T-helper 22 cell (primary cell): ENCODE results near the gene RELCH.

Experiments used
- DNase-seq: peaks from one replicate; pipeline ENCODE4 v3.0.0-alpha.2; 2020; ENCODE audit warnings: low read depth

Gene RELCH

GRCh38 chr18:62187543-62188510 is 772 bp downstream of the RELCH start:
- no peak for DNase-seq

- DNase-seq, result no peak
Measured at GRCh38 chr18:62189208-62189607, 2.2 kb downstream of the RELCH start.

DNA sequence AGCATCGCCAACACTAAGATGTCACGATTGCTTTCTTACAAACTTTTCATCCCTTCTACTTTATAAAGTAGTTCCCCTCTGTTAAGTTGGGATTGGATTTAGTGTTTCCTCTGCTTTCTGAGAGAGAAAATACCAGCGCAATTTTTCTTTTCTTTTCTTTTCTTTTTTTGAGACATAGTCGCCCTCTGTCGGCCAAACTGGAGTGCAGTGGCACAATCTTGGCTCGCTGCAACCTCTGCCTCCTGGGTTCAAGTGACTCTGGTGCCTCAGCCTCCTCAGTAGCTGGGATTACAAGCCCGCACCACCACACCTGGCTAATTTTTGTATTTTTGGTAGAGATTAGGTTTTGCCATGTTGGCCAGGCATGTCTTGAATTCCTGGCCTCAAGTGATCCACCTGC is 9.0 kb downstream of the RELCH start:
- DNase-seq, result no peak

- DNase-seq, result no peak
Measured at GRCh38 chr18:62196980-62197379, 9.9 kb downstream of the RELCH start.

DNA sequence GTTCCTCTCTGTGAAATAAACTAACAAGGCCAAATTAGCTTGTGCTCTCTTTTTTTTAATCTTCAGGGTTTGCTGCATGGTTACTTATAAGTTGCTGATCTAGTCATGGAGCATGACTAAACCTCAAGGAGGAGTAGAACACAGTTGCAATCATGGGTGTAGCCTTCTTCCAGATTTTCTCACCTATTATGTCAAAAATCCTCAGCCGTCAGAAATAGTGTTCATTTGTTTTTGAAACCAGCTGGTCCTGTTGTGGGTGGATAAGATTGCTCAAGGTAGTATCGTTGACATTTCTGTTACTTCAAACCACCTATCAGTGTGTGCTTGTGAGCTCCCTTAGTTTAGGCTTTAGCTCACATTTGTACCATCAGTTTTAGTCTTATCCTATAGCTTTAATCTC is 11.2 kb downstream of the RELCH start:
- no peak for DNase-seq

DNA sequence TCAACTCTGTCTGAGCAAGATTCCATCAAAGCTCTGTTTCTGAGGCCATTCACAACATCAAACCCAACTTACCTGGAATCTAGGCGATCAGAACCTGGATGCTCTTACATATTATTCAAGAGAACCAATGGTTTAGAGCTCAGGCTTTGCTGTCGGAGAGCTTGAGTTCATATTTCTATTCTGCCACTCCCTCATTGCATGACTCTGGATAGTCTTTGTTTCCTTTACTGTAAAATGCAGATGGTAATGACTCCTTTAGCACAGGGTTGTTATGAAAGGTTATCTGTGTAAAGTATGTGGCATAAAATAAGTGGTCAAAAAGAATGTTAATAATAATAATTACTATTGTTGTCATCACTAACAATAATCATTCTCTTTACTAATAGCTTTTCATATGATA is 12.6 kb downstream of the RELCH start:
- no peak for DNase-seq

DNA sequence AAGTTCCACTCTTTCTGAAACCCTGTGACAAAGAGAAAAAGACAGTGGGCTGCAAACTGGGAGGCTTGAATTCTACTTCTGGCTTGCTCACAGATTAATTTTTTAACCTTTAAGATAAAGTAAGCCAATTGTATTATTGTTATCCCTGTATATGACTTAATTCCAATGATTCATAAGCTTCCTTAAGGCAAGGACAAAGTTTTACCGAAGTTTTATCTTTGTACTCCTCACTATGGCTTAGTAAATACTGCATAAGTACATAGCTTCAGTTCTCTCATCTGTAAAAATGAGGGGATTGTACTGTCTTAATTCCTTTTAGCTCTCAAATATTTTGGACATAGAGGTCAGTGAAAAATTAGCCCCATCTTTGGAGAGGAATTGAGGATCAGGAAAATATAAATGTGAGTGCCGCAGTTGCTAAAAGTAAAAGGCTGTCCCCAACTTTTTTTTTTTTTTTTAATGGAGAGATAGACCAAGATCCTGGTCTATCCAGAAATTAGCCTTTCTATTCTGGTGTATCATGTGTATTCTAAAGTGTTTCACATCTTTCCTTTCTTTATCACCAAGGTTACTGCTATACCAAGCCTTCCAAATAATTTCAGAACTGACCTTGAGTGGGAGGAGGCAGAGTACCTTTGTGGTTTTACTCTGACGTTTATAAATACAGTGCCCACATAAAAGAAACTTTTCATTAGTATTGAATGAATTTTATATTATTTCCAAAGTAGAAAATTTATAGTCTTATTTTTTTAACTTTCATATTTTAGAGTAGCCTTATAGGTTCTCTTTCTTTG is 13.3 kb downstream of the RELCH start:
- no peak for DNase-seq

GRCh38 chr18:62201870-62202269 is 14.8 kb downstream of the RELCH start:
- no peak for DNase-seq

DNA sequence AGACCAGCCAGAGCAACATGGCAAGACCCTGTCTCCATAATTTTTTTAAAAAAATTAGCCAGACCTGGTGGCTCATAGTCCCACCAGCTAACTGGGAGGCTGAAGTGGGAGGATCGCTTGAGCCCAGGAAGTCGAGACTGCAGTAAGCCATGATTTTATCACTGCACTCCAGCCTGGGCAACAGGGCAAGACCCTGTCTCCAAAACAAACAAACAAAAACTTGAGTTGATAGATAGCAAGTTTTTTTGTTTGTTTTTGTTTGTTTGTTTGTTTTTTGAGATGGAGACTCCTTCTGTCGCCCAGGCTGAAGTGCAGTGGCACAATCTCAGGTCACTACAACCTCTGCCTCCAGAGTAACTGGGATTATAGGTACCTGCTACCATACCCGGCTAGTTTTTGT is 18.8 kb downstream of the RELCH start:
- no peak for DNase-seq

- DNase-seq, result no peak
Measured at GRCh38 chr18:62206593-62206992, 19.5 kb downstream of the RELCH start.

DNA sequence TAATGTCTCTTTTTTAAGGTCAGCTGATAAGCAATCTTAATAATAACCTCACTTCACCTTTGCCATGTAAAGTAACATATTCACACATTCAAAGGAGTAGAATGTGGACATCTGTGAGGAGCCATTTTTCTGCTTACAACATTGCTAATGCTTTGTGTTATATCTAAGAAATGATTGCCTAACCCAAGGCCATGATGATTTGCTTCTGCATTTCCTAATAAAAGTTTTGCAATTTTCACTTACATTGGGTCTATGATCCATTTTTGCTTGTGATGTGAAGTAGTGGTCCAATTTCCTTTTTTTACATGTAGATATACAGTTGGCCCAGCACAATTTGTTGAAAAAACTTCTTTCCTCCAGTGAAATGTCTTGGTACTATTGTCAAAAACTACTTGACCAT is 22.0 kb downstream of the RELCH start:
- no peak for DNase-seq

DNA sequence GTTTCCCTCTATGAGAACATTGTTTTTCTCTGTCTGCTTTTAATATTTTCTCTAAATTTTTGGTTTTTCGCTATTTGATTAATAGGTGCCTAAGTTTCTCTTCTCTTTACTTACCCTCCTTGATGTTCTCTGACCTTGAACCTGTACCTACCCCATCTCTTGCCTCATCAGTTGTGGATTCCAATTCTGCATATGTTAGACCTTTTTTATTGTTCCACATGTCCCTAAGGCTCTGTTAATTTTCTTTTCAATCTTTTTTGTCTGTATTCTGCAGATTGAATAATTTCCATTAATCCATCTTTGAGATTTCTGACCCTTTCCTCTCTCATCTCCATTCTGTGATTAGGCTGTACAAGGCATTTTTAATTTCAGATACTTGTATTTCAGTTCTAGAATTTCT is 23.1 kb downstream of the RELCH start:
- DNase-seq, result no peak

- no peak for DNase-seq
Measured at GRCh38 chr18:62211325-62211828, 24.3 kb downstream of the RELCH start.

GRCh38 chr18:62214790-62215189 is 27.7 kb downstream of the RELCH start:
- no peak for DNase-seq

DNA sequence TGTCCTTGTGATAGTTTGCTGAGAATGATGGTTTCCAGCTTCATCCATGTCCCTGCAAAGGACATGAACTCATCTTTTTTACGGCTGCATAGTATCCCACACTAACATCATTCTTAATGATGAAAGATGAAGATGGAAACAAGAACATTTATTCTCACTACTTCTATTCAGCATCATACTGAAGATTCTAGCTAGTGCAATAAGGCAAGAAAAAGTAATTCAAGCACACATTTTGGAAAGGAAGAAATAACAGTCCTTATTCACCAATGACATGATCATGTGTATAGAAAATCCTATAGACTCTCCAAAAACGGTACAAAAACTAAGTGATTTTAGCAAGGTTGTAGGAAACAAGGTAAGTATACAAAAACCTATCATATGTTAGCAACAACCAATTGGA is 37.2 kb downstream of the RELCH start:
- no peak for DNase-seq

- DNase-seq, result no peak
Measured at GRCh38 chr18:62226047-62226446, 39.0 kb downstream of the RELCH start.

- DNase-seq, result no peak
Measured at GRCh38 chr18:62236252-62236651, 49.2 kb downstream of the RELCH start.

DNA sequence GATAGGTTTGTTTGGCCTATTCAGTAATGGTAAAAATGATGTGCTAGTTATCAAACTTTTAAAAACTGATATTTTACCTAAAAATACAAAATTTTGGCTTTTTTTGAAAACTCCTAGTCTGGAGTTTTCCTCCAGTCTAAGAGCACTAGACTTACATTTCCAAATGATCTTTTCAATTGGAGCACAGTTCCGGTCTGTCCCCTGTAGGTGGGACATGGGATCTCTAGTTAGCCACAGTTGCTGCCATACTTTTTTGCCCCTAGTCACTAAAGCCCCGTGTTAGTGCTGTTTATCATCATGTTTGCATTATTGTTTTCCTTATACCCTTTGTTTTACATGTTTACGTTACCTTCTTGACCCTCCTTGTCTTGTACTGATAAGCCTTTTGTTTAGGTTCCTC is 52.4 kb downstream of the RELCH start:
- DNase-seq, result no peak

- no peak for DNase-seq
Measured at GRCh38 chr18:62242955-62243354, 55.9 kb downstream of the RELCH start.

- DNase-seq, result no peak
Measured at GRCh38 chr18:62245177-62245576, 58.1 kb downstream of the RELCH start.

- no peak for DNase-seq
Measured at GRCh38 chr18:62245699-62246098, 58.6 kb downstream of the RELCH start.

- DNase-seq, result no peak
Measured at GRCh38 chr18:62248313-62248712, 61.3 kb downstream of the RELCH start.
